ENCODE measurements around the gene ISYNA1.
"Not testable (repeated sequence)": the region's sequence is repeated elsewhere in the genome, so short reads cannot be mapped to it uniquely, and the experiment has no call there.

DNA sequence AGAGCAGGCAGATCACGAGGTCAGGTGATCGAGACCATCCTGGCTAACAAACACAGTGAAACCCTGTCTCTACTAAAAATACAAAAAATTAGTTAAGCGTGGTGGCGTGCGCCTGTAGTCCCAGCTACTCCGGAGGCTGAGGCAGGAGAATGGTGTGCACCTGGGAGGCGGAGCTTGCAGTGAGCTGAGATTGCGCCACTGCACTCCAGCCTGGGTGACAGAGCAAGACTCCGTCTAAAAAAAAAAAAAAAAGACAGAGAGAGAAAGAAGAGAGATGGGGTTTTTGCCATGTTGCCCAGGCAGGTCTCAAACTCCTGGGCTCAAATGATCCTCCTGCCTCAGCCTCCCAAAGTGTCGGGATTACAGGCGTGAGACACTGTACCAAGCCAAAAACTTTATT is 32.2 kb downstream of the ISYNA1 start:
- TF ChIP-seq POLR2A (IDR thresholded peaks at IDR 0.05), result not testable (repeated sequence)
- TF ChIP-seq, protein P1, sequence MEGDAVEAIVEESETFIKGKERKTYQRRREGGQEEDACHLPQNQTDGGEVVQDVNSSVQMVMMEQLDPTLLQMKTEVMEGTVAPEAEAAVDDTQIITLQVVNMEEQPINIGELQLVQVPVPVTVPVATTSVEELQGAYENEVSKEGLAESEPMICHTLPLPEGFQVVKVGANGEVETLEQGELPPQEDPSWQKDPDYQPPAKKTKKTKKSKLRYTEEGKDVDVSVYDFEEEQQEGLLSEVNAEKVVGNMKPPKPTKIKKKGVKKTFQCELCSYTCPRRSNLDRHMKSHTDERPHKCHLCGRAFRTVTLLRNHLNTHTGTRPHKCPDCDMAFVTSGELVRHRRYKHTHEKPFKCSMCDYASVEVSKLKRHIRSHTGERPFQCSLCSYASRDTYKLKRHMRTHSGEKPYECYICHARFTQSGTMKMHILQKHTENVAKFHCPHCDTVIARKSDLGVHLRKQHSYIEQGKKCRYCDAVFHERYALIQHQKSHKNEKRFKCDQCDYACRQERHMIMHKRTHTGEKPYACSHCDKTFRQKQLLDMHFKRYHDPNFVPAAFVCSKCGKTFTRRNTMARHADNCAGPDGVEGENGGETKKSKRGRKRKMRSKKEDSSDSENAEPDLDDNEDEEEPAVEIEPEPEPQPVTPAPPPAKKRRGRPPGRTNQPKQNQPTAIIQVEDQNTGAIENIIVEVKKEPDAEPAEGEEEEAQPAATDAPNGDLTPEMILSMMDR (IDR thresholded peaks at IDR 0.05), result not testable (repeated sequence)

All from adrenal gland (tissue), 5 donors.